Subcutaneous adipose tissue (tissue), 4 donors: ENCODE measurements around the gene TRIM24. TPM values are rescaled to one million over a fixed set of nuclear protein-coding genes. Genes with fewer than 3 reads are reported as not detected.

Source experiments
- total RNA-seq, 4 donors: library from RNA; depleted of rRNA; stranded (reverse); fragments of >200 nt; gene quantifications; one replicate each; pipeline ENCODE4 v1.1.0, GENCODE V29; 2016
- TF ChIP-seq, protein P1 (sequence below): fragments of 450-650 bp; IDR thresholded peaks from one replicate; pipeline ENCODE4 v1.5.1; 2016; ENCODE audit warnings: low read depth, mild to moderate bottlenecking, control low read depth, antibody characterized with exemption, moderate library complexity

Gene TRIM24
- total RNA-seq, 4 donors from 2014 or later, result 11.7 to 18.8 (median 15.7) TPM

DNA sequence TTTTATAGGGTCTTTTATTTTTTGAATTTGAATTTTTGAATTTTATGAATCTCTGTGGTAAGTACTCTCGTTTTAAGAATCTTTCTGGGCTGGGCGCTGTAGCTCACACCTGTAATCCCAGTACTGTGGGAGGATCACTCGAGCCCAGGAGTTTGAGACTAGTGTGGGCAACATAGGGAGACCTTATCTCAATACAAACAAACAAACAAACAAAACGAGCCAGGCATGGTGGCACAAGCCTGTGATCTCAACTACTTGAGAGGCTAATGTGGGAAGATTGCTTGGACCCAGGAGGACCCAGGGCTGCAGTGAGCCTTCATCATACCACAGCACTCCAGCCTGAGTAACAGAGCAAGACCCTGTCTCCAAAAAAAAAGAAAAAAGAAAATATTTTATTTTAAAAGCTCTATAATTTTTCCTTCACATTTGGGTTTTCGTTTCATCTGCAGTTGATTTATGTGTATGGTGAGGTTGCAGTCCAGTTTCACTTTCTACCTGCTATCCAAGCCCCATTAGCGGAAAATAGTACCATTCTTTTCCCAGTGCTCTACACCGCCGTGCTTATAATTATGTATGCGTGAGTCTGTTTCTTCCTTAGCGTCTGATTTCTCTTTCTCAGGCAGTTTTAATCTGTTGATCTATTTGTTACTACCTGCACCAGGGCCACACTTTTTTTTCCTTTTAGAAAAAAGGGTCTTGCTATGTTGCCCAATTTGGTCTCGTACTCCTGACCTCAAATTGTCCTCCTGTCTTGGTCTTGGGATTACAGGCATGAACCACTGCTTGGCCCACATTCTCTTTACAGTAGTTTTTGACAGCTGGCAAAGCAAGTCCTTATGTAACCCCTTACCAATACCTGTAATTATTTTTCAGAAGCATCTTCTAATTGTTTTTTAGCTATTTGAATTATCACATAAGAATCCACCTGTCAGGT, 21.7 kb downstream of the TRIM24 start:
- TF ChIP-seq, protein P1, sequence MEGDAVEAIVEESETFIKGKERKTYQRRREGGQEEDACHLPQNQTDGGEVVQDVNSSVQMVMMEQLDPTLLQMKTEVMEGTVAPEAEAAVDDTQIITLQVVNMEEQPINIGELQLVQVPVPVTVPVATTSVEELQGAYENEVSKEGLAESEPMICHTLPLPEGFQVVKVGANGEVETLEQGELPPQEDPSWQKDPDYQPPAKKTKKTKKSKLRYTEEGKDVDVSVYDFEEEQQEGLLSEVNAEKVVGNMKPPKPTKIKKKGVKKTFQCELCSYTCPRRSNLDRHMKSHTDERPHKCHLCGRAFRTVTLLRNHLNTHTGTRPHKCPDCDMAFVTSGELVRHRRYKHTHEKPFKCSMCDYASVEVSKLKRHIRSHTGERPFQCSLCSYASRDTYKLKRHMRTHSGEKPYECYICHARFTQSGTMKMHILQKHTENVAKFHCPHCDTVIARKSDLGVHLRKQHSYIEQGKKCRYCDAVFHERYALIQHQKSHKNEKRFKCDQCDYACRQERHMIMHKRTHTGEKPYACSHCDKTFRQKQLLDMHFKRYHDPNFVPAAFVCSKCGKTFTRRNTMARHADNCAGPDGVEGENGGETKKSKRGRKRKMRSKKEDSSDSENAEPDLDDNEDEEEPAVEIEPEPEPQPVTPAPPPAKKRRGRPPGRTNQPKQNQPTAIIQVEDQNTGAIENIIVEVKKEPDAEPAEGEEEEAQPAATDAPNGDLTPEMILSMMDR, result no peak

DNA sequence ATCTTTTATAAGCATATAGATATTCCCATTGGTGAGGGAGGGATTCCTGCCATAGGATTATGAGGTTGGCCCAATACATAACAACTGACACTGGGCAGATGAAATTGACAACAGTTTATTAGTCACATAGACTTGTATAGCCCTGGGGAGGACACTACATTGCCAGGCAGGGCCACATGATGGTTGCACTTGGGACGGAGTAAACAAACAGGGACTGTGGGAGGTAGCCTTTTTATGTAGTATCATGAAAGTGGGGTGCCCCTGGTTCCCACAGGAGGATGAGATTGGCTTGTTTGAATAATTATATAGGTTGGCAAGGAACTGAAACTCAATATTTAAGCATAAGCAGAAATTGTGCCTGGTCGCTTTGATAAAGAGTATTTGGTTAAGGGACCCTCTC, 23.5 kb downstream of the TRIM24 start:
- TF ChIP-seq, protein P1, result no peak

DNA sequence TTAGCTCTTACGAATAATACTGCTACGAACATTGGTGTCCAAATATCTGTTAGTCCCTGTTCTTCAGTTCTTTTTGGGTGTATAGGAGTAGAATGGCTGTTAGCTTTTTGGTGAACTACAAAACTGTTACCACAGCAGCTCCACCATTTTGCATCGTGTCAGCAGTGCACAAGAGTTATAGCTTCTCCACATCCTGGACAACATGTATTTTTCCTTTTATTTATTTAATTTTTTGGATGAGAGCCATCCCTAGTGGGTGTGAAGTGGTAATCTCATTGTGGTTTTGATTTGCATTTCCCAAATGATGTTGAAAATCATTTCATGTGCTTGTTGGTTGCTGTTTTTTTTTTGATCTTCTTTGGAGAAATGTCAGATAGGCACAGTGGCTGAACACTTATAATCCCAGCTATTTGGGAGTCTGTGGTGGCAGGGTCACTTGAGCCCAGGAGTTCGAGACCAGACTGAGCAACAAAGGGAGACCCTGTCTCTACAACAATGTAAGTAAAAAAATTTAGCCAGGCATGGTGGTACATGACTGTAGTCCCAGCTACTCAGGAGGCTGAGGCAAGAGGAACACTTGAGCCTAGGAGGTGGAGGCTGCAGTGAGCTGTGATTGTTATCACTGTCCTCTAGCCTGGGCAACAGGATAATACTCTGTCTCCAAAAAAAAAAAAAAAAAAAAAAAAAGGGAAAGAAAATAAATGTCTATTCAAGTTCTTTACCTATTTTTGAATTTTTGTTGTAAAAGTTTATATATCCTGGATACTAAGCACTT, 31.7 kb downstream of the TRIM24 start:
- TF ChIP-seq, protein P1, result no peak

DNA sequence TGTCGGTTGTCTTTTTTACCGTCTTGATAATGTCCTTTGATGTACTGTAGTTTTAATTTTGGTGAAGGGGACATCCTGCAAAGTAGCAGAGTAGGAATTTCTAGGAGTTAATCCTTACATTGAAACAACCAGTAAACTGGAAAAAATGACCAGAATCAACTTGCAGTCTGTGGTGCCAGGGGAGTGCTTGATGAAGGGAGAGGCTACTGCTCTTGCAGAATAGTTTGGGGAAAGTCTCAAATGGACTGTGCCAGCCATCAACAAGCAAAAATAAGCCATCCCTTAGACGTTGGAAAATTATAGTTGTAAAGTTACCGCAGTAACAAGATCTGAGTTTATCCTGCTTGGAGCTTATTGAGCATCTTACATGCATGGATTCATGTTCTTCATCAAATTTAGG, 32.4 kb downstream of the TRIM24 start:
- TF ChIP-seq, protein P1, result no peak

DNA sequence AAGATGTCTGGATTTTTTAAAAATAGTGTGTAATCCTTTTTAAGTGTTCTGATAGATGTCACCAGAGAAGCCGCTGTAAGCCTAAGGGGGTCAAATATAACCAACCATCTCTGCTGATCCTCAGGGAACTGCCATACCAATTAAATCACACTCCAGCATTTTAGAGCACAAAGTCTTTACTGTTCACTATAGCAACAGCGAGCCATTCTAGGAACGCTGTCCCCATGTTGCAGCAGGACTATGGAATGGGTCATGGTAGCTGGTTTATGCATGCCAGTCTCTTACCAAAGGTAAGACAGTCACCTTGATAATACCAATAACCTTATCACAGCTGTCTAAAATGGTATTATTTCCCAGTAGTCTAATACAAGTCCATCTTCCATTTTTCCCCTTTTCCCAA, 33.5 kb downstream of the TRIM24 start:
- TF ChIP-seq, protein P1, result no peak

GRCh38 chr7:138495485-138495884, 35.4 kb downstream of the TRIM24 start:
- TF ChIP-seq, protein P1, result no peak

DNA sequence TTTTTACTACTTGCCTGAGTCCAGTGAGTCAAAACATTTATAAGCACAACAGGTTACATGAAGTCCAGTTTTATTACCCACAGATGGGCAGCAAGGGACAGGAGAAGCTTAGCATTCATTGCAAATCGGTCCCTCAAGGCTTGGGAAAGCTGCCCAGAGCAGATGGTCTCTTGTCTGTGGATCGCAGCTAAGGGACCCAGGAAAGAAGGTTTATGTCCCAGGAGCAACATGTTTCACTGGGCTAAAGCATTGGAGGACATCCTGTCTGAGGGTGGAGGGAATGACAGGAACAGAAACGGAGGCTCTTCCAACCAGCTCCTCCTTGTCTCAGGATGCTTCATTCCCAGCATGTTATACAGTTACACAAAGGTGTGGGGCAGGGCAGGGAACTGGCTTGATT, 39.3 kb downstream of the TRIM24 start:
- TF ChIP-seq, protein P1, result no peak
